OCI-LY7 (cell line): Measurements from ENCODE around the gene SPCS1.

Experiments
- EZH2phosphoT487 ChIP-seq: fragments of 200-600 bp; sonication (generic); IDR thresholded peaks from 2 replicates; pipeline ENCODE4 v1.6.1; 2018; ENCODE audit warnings: low read depth, borderline replicate concordance, mild to moderate bottlenecking, mixed run types, antibody characterized with exemption, low read length, moderate library complexity, mixed read lengths
- TF ChIP-seq, protein P1 (sequence below): fragments of 200-600 bp; sonication (generic); conservative IDR thresholded peaks from 2 replicates; pipeline ENCODE4 v1.5.1; 2014; ENCODE audit warnings: mild to moderate bottlenecking, antibody characterized with exemption, low read length, moderate library complexity, mixed read lengths

DNA sequence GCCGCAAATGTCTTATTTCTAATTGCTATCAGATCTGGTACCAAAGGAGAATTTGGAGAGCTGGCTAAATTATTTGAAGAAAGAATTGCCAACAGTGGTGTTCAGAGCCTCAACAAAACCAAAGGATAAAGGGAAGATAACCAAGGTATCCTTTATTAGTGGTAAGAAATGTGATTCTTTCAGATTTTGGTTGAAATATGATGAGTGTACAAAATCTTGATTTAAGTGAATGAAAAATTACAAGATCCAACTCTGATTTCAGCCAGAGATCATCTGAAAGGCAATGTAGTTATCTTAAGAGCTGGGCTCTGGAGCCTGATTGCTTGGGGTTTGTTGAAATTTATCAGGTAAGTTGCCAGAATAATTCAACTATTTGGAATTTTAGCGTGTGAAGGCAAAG is 15.3 kb upstream of the SPCS1 start:
- TF ChIP-seq, protein P1, sequence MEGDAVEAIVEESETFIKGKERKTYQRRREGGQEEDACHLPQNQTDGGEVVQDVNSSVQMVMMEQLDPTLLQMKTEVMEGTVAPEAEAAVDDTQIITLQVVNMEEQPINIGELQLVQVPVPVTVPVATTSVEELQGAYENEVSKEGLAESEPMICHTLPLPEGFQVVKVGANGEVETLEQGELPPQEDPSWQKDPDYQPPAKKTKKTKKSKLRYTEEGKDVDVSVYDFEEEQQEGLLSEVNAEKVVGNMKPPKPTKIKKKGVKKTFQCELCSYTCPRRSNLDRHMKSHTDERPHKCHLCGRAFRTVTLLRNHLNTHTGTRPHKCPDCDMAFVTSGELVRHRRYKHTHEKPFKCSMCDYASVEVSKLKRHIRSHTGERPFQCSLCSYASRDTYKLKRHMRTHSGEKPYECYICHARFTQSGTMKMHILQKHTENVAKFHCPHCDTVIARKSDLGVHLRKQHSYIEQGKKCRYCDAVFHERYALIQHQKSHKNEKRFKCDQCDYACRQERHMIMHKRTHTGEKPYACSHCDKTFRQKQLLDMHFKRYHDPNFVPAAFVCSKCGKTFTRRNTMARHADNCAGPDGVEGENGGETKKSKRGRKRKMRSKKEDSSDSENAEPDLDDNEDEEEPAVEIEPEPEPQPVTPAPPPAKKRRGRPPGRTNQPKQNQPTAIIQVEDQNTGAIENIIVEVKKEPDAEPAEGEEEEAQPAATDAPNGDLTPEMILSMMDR: no peak
- no peak for TF ChIP-seq EZH2phosphoT487
